Choroid plexus epithelial cell (primary cell): Measurements from ENCODE around the gene ASXL1.

ENCODE experiments used
- DNase-seq: peaks from one replicate; pipeline ENCODE4 v3.0.0-alpha.2; 2010; ENCODE audit warnings: low read depth
- H3K4me3 ChIP-seq: 2 replicates; pipeline ENCODE4 v1.5.1; 2011; ENCODE audit warnings: low read depth, mild to moderate bottlenecking, control low read depth, low read length, moderate library complexity
- TF ChIP-seq, protein P1 (sequence below): conservative IDR thresholded peaks from 2 replicates; pipeline ENCODE4 v1.5.1; 2011; ENCODE audit warnings: low read depth, mild to moderate bottlenecking, control low read depth, inconsistent platforms, low read length, moderate library complexity

ASXL1 gene

DNA sequence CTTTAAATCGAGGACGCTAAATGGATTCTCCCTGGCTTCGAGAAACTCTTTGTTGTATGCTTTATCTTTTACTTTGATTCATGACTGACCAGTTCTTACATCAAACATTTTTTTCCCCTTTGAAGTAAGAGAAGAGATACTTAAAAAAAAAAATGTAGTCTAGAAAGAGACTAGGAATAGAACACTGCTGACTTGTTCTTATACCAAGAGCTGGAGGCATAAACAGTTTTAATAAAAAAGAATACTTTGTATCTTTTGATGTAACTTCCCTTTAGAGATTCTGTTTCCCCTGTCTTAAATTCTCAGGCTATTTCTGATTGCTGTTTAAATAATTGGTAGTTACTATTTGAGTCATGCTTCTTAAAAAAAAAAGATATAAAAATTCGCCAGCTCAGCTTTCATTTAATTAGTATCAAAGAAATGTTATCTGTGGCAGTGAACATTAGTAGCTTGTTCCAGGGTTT, 4.8 kb downstream of the ASXL1 start:
- TF ChIP-seq, protein P1, sequence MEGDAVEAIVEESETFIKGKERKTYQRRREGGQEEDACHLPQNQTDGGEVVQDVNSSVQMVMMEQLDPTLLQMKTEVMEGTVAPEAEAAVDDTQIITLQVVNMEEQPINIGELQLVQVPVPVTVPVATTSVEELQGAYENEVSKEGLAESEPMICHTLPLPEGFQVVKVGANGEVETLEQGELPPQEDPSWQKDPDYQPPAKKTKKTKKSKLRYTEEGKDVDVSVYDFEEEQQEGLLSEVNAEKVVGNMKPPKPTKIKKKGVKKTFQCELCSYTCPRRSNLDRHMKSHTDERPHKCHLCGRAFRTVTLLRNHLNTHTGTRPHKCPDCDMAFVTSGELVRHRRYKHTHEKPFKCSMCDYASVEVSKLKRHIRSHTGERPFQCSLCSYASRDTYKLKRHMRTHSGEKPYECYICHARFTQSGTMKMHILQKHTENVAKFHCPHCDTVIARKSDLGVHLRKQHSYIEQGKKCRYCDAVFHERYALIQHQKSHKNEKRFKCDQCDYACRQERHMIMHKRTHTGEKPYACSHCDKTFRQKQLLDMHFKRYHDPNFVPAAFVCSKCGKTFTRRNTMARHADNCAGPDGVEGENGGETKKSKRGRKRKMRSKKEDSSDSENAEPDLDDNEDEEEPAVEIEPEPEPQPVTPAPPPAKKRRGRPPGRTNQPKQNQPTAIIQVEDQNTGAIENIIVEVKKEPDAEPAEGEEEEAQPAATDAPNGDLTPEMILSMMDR, result no peak

DNA sequence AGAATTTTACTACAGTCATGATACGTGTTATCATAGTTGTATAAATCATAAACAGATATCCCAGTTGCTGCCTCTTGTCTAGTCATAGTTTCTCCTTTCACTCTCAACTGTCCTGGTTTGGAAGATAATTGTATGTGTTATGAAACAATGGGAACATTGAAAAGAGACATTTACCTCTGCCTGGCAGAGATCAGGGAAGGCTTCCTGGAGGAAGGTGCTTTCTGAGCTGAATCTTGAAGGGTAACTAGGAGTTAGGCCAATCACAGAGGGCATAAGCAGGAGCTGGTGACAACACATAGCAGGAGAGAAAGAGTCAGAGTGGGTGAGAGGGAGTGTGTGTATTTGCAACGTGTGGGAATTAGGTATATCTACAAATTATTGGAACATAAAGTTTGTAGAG, 5.4 kb downstream of the ASXL1 start:
- DNase-seq, result no peak
- H3K4me3 ChIP-seq, result no peak overlapping the region
- TF ChIP-seq, protein P1, result no peak

More for the DNA sequence above, 4.8 kb downstream of the ASXL1 start:
- no peak overlapping the region for H3K4me3 ChIP-seq
- no peak for DNase-seq

DNA sequence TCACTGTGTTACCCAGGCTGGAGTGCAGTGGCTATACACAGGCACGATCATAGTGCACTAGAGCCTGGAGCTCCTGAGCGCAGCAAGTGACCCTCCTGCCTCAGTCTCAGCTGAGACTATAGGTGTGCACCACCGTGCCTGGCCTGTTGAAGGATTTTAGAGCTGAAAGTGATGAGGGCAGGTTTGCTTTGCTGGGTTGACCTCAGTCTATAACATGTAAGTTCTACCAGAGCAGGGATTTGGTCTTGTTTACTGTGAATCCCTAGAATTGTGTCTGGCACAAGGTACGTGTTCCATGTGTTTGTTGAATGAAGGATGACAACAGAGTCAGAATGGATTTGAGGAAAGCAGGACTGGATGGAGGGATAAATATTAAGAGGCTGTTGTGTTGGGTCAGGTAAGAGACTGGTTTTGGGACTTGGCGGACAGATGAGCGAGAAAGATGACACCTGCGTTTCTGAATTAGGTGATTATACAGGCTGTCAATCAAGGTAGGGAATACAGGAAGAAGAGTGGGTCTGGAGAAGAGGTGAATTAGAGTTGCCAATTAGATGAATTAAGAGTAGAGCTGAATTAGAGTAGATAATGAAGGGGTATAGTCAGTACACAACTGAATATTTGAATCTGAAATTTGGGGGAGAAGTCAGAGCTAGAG, 6.5 kb downstream of the ASXL1 start:
- no peak overlapping the region for H3K4me3 ChIP-seq
- TF ChIP-seq, protein P1, result no peak
- DNase-seq, result no peak

DNA sequence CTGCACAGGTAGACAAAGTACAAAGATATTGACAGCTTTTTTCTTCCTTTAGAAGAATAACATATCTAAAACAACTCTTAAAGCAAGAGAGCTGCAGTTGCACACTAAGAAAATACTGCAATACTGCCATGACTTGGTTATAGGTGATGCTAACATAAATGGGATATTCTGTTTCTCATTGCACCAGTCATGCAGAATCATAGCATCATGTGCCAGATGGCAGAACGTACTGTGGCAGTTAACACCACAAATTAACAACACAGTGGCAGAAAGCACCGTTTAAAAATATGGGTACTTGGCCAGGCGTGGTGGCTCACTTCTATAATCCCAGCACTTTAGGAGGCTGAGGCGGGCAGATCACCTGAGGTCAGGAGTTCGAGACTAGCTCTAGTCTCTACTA, 7.4 kb downstream of the ASXL1 start:
- no peak for DNase-seq
- H3K4me3 ChIP-seq, result no peak overlapping the region
- TF ChIP-seq, protein P1, result no peak

DNA sequence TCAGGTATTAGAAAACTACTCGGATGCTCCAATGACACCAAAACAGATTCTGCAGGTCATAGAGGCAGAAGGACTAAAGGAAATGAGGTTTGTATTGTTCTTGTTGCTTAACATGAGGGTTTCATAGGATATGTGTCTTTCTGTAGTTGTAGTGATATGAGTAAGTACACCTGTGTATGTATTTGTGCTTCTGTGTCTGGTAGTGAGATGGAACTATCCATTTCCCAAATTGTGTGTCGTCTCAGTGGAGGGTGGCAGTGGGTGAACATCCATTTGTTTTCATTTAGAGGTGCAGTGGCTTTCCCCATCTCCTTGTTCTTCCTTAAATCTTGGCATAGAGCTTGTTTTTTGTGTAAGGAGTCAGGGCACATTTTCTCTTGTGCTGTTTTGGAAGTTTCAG, 8.2 kb downstream of the ASXL1 start:
- H3K4me3 ChIP-seq, result no peak overlapping the region
- TF ChIP-seq, protein P1, result no peak
- no peak for DNase-seq

DNA sequence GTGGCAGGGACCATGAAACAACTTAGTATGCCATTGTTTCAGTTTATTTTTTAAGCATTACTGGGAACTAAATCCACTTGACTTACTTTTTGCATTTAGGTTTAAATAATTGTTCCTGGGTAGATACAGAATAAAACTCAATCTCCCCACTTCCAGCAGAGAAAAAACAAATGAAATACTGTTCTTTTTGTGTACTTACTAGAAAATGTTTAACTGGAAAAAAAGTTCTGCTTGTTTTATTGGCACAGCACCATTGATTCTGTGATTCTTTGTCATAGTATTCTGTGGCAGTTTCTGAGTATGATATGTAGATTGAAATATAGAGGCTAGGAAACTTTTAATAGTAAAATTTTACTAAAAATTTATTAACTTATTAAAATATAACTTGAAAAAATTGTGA, 10.2 kb downstream of the ASXL1 start:
- no peak for DNase-seq
- H3K4me3 ChIP-seq, result no peak overlapping the region
- TF ChIP-seq, protein P1, result no peak

DNA sequence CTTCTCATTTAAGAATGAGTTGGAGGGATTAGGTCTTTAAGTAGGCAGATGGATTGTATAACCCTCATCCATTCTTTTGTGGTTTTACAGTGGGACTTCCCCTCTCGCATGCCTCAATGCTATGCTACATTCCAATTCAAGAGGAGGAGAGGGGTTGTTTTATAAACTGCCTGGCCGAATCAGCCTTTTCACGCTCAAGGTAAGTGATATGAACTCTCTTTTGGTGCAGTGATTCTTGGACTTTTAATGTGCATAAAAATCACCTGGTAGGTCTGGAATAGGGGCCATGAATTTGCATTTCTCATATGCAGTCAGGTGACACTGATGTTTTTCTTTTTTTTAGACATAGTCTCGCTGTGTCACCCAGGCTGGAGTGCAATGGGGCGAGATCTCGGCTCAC, 10.8 kb downstream of the ASXL1 start:
- TF ChIP-seq, protein P1, result no peak
- no peak overlapping the region for H3K4me3 ChIP-seq
- peak; percentile 82 for DNase-seq
